A549 (cell line): ENCODE data around the gene ZNF646.

Experiments used
- CEBPB ChIP-seq, 2 experiments: fragments of >200 bp in 1 of 2; sonication (Bioruptor Twin) in 1 of 2; formaldehyde crosslinking in 1 of 2; IDR thresholded peaks; 2 replicates each; pipeline ENCODE4 v1.6.1; 2012 to 2016
- CTCF ChIP-seq: fragments of >200 bp; sonication (Bioruptor Twin); formaldehyde crosslinking; IDR thresholded peaks from 3 replicates; pipeline ENCODE4 v1.5.1; 2016
- EP300 ChIP-seq, 2 experiments: fragments of >200 bp; sonication (Bioruptor Twin); formaldehyde crosslinking; IDR thresholded peaks; 2 replicates in 1 of 2; 3 replicates in 1 of 2; pipeline ENCODE4 v1.6.1; 2016 to 2017

GRCh38 chr16:31108035-31108793 lies 34.0 kb downstream of the ZNF646 start, which contains the start of gene BCKDK:
- TF ChIP-seq CTCF: no peak
- 0 out of 5 replicates have a peak, but pooled peaks of 1 of the 2 experiments have one; percentile 12 for TF ChIP-seq EP300 (IDR thresholded peaks at IDR 0.05)
- no peak for TF ChIP-seq CEBPB (IDR thresholded peaks at IDR 0.05)
